SK-N-SH treated with all-trans-retinoic acid at 6 μM for 48 hours (cell line): ENCODE data around the gene KLC1.

Experiments
- ATAC-seq: fragments of 200-7000 bp; cut with Tn5 transposase; 3 replicates; pipeline ENCODE4 v1.9.1; 2020; ENCODE audit warnings: mild to moderate bottlenecking, moderate library complexity
- ARNTL ChIP-seq: fragments of 450-650 bp; formaldehyde crosslinking; IDR thresholded peaks from 2 replicates; pipeline ENCODE4 v1.5.0; 2020; ENCODE audit warnings: low read depth, mild to moderate bottlenecking, moderate library complexity, borderline replicate concordance
- BACH2 ChIP-seq: fragments of 250-450 bp; sonication (Bioruptor Pico); IDR thresholded peaks from 2 replicates; pipeline ENCODE4 v1.9.0; 2021; ENCODE audit warnings: mild to moderate bottlenecking, borderline replicate concordance
- CSDC2 ChIP-seq: fragments of 250-450 bp; sonication (Bioruptor Pico); IDR thresholded peaks from 2 replicates; pipeline ENCODE4 v1.5.0; 2020; ENCODE audit warnings: mild to moderate bottlenecking, moderate library complexity
- ESRRG ChIP-seq: fragments of 250-450 bp; sonication (Bioruptor Pico); IDR thresholded peaks from 2 replicates; pipeline ENCODE4 v1.6.1; 2021; ENCODE audit warnings: mild to moderate bottlenecking
- GLIS3 ChIP-seq: fragments of 250-450 bp; sonication (Bioruptor Pico); IDR thresholded peaks from 2 replicates; pipeline ENCODE4 v1.5.0; 2020; ENCODE audit warnings: mild to moderate bottlenecking, moderate library complexity
- ISL1 ChIP-seq: fragments of 250-450 bp; sonication (Bioruptor Pico); IDR thresholded peaks from 2 replicates; pipeline ENCODE4 v2.1.2; 2022; ENCODE audit warnings: mild to moderate bottlenecking, moderate library complexity
- PATZ1 ChIP-seq: fragments of 250-450 bp; sonication (Bioruptor Pico); IDR thresholded peaks from 2 replicates; pipeline ENCODE4 v1.8.0; 2020; ENCODE audit warnings: mild to moderate bottlenecking, moderate library complexity, borderline replicate concordance
- POU6F1 ChIP-seq: fragments of 250-450 bp; sonication (Bioruptor Pico); IDR thresholded peaks from 2 replicates; pipeline ENCODE4 v1.8.0; 2021; ENCODE audit warnings: low read depth, mild to moderate bottlenecking, moderate library complexity, borderline replicate concordance
- PPARA ChIP-seq: fragments of 250-450 bp; sonication (Bioruptor Pico); IDR thresholded peaks from 2 replicates; pipeline ENCODE4 v1.5.0; 2020; ENCODE audit warnings: mild to moderate bottlenecking, borderline replicate concordance
- TOX ChIP-seq: fragments of 250-450 bp; sonication (Bioruptor Pico); IDR thresholded peaks from 2 replicates; pipeline ENCODE4 v1.8.0; 2021; ENCODE audit warnings: mild to moderate bottlenecking, moderate library complexity, borderline replicate concordance
- ZC3H10 ChIP-seq: fragments of 250-450 bp; sonication (Bioruptor Pico); IDR thresholded peaks from 2 replicates; pipeline ENCODE4 v1.5.1; 2021; ENCODE audit warnings: mild to moderate bottlenecking, moderate library complexity
- ZFP3 ChIP-seq: fragments of 250-450 bp; sonication (Bioruptor Pico); IDR thresholded peaks from 2 replicates; pipeline ENCODE4 v1.5.0; 2020; ENCODE audit warnings: mild to moderate bottlenecking, moderate library complexity
- ZNF565 ChIP-seq: fragments of 450-650 bp; formaldehyde crosslinking; conservative IDR thresholded peaks from 2 replicates; pipeline ENCODE4 v1.5.0; 2020; ENCODE audit warnings: low read depth, mild to moderate bottlenecking, moderate library complexity
- ZNF70 ChIP-seq: fragments of 450-650 bp; formaldehyde crosslinking; IDR thresholded peaks from 2 replicates; pipeline ENCODE4 v1.5.0; 2020; ENCODE audit warnings: mild to moderate bottlenecking, moderate library complexity
- ZNF8 ChIP-seq: fragments of 450-650 bp; formaldehyde crosslinking; IDR thresholded peaks from 2 replicates; pipeline ENCODE4 v1.5.0; 2020; ENCODE audit warnings: mild to moderate bottlenecking, moderate library complexity
- TF ChIP-seq, protein P1 (sequence below): fragments of 250-450 bp; sonication (Bioruptor Pico); IDR thresholded peaks from 2 replicates; pipeline ENCODE4 v1.5.1; 2020; ENCODE audit warnings: low read depth, mild to moderate bottlenecking, moderate library complexity
- TF ChIP-seq, protein P2 (sequence below): fragments of 250-450 bp; sonication (Bioruptor Pico); IDR thresholded peaks from 2 replicates; pipeline ENCODE4 v1.5.1; 2021; ENCODE audit warnings: mild to moderate bottlenecking, moderate library complexity
- TF ChIP-seq, protein P3 (sequence below): fragments of 250-450 bp; sonication (Bioruptor Pico); IDR thresholded peaks from 2 replicates; pipeline ENCODE4 v1.5.0; 2020; ENCODE audit warnings: mild to moderate bottlenecking, moderate library complexity

The KLC1 gene

DNA sequence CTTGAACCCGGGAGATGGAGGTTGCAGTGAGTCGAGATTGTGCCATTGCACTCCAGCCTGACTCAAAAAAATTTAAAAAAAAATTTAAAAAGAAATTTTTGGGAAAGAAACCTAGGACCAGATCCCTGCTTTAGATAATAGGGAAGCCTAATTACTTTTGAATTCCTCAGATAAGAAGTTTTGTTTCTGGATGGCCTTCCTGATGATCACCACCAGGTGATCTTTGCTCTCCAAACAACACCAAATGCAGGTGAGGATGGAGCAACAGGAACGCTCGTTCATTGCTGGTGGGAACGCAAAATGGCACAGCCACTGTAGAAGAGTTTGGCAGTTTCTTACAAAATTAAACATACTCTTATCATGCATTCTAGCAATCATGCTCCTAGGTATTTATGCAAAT lies 28.5 kb upstream of the KLC1 start:
- no peak for ATAC-seq
- TF ChIP-seq ZFP3 (no peak), ZC3H10 (CRISPR knock-in tag) (no peak), ARNTL (CRISPR knock-in tag) (no peak), ISL1 (CRISPR knock-in tag) (no peak), ZNF70 (CRISPR knock-in tag) (no peak), PPARA (CRISPR knock-in tag) (no peak), ESRRG (CRISPR knock-in tag) (no peak), TOX (no peak), GLIS3 (CRISPR knock-in tag) (no peak), BACH2 (CRISPR knock-in tag) (no peak), POU6F1 (no peak), ZNF565 (no peak)
- TF ChIP-seq, protein P1, sequence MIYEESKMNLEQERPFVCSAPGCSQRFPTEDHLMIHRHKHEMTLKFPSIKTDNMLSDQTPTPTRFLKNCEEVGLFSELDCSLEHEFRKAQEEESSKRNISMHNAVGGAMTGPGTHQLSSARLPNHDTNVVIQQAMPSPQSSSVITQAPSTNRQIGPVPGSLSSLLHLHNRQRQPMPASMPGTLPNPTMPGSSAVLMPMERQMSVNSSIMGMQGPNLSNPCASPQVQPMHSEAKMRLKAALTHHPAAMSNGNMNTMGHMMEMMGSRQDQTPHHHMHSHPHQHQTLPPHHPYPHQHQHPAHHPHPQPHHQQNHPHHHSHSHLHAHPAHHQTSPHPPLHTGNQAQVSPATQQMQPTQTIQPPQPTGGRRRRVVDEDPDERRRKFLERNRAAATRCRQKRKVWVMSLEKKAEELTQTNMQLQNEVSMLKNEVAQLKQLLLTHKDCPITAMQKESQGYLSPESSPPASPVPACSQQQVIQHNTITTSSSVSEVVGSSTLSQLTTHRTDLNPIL (CRISPR knock-in tag), result no peak
- TF ChIP-seq, protein P2, sequence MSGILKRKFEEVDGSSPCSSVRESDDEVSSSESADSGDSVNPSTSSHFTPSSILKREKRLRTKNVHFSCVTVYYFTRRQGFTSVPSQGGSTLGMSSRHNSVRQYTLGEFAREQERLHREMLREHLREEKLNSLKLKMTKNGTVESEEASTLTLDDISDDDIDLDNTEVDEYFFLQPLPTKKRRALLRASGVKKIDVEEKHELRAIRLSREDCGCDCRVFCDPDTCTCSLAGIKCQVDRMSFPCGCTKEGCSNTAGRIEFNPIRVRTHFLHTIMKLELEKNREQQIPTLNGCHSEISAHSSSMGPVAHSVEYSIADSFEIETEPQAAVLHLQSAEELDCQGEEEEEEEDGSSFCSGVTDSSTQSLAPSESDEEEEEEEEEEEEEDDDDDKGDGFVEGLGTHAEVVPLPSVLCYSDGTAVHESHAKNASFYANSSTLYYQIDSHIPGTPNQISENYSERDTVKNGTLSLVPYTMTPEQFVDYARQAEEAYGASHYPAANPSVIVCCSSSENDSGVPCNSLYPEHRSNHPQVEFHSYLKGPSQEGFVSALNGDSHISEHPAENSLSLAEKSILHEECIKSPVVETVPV (CRISPR knock-in tag), result no peak

- ATAC-seq, result no peak
- no peak for TF ChIP-seq ARNTL (CRISPR knock-in tag)
- TF ChIP-seq ZC3H10 (CRISPR knock-in tag), result no peak
- TF ChIP-seq ZFP3, result no peak
- TF ChIP-seq, protein P2 (CRISPR knock-in tag), result no peak
- no peak for TF ChIP-seq ZNF565
- no peak for TF ChIP-seq ISL1 (CRISPR knock-in tag)
- no peak for TF ChIP-seq ZNF70 (CRISPR knock-in tag)
- no peak for TF ChIP-seq PPARA (CRISPR knock-in tag)
- TF ChIP-seq POU6F1, result no peak
- TF ChIP-seq BACH2 (CRISPR knock-in tag), result no peak
- no peak for TF ChIP-seq CSDC2 (CRISPR knock-in tag)
- no peak for TF ChIP-seq ZNF8 (CRISPR knock-in tag)
- TF ChIP-seq PATZ1 (CRISPR knock-in tag), result no peak
These were observed 24.4 kb upstream of the KLC1 start for GRCh38 chr14:103604620-103605019.

- peak; percentile 95 for ATAC-seq
- TF ChIP-seq, protein P3, sequence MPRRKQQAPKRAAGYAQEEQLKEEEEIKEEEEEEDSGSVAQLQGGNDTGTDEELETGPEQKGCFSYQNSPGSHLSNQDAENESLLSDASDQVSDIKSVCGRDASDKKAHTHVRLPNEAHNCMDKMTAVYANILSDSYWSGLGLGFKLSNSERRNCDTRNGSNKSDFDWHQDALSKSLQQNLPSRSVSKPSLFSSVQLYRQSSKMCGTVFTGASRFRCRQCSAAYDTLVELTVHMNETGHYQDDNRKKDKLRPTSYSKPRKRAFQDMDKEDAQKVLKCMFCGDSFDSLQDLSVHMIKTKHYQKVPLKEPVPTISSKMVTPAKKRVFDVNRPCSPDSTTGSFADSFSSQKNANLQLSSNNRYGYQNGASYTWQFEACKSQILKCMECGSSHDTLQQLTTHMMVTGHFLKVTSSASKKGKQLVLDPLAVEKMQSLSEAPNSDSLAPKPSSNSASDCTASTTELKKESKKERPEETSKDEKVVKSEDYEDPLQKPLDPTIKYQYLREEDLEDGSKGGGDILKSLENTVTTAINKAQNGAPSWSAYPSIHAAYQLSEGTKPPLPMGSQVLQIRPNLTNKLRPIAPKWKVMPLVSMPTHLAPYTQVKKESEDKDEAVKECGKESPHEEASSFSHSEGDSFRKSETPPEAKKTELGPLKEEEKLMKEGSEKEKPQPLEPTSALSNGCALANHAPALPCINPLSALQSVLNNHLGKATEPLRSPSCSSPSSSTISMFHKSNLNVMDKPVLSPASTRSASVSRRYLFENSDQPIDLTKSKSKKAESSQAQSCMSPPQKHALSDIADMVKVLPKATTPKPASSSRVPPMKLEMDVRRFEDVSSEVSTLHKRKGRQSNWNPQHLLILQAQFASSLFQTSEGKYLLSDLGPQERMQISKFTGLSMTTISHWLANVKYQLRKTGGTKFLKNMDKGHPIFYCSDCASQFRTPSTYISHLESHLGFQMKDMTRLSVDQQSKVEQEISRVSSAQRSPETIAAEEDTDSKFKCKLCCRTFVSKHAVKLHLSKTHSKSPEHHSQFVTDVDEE (CRISPR knock-in tag), result 0 out of 2 replicates have a peak, but pooled peaks have one; percentile 25
- TF ChIP-seq ESRRG (CRISPR knock-in tag), result no peak
- TF ChIP-seq ZFP3, result peak; percentile 86
- TF ChIP-seq, all 23 proteins: peak for 2
These were observed 21.9 kb upstream of the KLC1 start for GRCh38 chr14:103606963-103607668.
